DOHH2 (cell line): Measurements from ENCODE around the gene NAV2.

Experiments used
- CTCF ChIP-seq: fragments of 200-600 bp; sonication (generic); IDR thresholded peaks from one replicate; pipeline ENCODE4 v1.5.1; 2014; ENCODE audit warnings: antibody characterized with exemption, mild to moderate bottlenecking, low read depth, low read length; ENCODE audit not compliant: poor library complexity, severe bottlenecking
- EZH2phosphoT487 ChIP-seq: fragments of 200-600 bp; sonication (generic); IDR thresholded peaks from 2 replicates; pipeline ENCODE4 v1.6.1; 2017; ENCODE audit warnings: borderline replicate concordance, mild to moderate bottlenecking, antibody characterized with exemption, low read length, moderate library complexity, mixed read lengths

- TF ChIP-seq CTCF (no peak), EZH2phosphoT487 (no peak)
Measured at GRCh38 chr11:19766810-19767209, 54.2 kb downstream of the NAV2 start.
